Measurements from ENCODE around the gene IBA57. TPM values are rescaled to one million over a fixed set of nuclear protein-coding genes. Genes with fewer than 3 reads are reported as not detected.
A peak's percentile ranks its signal among the peaks of the same experiment; 100 is the strongest.
"Not testable (repeated sequence)": the region's sequence is repeated elsewhere in the genome, so short reads cannot be mapped to it uniquely, and the experiment has no call there.

Gene IBA57
- total and polyA plus RNA-seq, 8 donors: 5.3 to 13.5 (median 7.1) TPM

- Histone ChIP-seq H3K27ac (no peak overlapping the region), H3K36me3 (peaks cover 0 to 17% of the 10 kb centered on the region in 2 donors)
These were observed 61.6 kb downstream of the IBA57 start for GRCh38 chr1:228226956-228227791.

DNA sequence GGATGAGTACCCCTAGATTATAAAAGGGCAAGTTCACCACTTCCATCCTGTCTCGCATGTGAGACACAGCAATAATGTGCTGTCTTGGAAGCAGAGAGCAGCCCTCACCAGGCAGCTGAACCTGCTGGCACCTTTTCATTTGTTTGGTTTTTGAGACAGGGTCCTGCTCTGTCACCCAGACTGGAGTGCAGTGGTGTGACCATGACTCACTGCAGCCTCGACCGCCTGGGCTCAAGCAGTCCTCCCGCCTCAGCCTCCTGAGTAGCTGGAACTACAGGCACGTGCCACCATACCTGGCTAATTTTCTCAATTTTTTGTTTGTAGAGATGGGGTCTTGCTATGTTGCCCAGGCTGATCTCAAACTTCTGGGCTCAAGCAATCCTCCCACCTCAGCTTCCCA lies 62.5 kb downstream of the IBA57 start:
- ATAC-seq; DNase-seq; H3K4me3 ChIP-seq; intact Hi-C loops (cut with DNase I); H3K27me3 ChIP-seq: not testable (repeated sequence)
- H3K36me3 ChIP-seq: peaks cover 0 to 17% of the 10 kb centered on the region in 2 donors
- peaks cover 0 to 22% of the 10 kb centered on the region in 2 donors for H3K9me3 ChIP-seq
- peak overlapping the region; percentile 11 to 48 for H3K27ac ChIP-seq
- peaks cover 0 to 12% of the 10 kb centered on the region in 2 donors for H3K4me1 ChIP-seq

More at GRCh38 chr1:228226956-228227791, 61.6 kb downstream of the IBA57 start:
- TF ChIP-seq, protein P1, sequence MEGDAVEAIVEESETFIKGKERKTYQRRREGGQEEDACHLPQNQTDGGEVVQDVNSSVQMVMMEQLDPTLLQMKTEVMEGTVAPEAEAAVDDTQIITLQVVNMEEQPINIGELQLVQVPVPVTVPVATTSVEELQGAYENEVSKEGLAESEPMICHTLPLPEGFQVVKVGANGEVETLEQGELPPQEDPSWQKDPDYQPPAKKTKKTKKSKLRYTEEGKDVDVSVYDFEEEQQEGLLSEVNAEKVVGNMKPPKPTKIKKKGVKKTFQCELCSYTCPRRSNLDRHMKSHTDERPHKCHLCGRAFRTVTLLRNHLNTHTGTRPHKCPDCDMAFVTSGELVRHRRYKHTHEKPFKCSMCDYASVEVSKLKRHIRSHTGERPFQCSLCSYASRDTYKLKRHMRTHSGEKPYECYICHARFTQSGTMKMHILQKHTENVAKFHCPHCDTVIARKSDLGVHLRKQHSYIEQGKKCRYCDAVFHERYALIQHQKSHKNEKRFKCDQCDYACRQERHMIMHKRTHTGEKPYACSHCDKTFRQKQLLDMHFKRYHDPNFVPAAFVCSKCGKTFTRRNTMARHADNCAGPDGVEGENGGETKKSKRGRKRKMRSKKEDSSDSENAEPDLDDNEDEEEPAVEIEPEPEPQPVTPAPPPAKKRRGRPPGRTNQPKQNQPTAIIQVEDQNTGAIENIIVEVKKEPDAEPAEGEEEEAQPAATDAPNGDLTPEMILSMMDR (IDR thresholded peaks at IDR 0.05): no peak
- Histone ChIP-seq H3K9me3 (peaks cover 0 to 17% of the 10 kb centered on the region in 2 donors), H3K4me1 (peaks cover 0 to 12% of the 10 kb centered on the region in 2 donors), H3K4me3 (no peak overlapping the region), H3K27me3 (no peaks in the 10 kb centered on the region)
- DNase-seq (no peak), ATAC-seq (no peak)
- intact Hi-C loops (cut with DNase I): no loop called here

DNA sequence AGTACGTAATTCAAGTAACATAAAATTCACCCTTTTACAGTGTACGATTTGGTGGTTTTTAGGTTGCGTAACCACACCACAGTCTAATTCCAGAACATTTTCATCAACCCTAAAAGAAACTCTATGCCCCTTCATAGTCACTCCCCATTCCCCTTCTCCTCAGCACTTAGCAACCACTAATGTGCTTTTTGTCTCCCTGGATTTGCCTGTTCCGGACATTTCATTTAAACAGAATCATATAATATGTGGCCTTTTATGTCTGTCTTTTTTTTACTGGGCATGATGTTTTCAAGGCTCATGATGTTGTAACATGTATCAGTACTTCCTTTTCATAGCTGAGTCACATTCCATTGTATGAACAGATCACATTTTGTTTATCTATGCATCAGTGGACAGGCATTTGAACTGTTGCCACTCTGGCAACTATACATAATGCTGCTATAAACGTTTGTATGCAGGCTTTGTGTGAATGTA lies 63.0 kb downstream of the IBA57 start:
- ATAC-seq (peak; percentile 44), DNase-seq (no peak)
- peaks cover 0 to 12% of the 10 kb centered on the region in 2 donors for H3K4me1 ChIP-seq
- H3K36me3 ChIP-seq: peaks cover 0 to 17% of the 10 kb centered on the region in 2 donors
- peaks cover 0 to 27% of the 10 kb centered on the region in 2 donors for H3K9me3 ChIP-seq
- no peaks in the 10 kb centered on the region for H3K27me3 ChIP-seq
- TF ChIP-seq, protein P1 (IDR thresholded peaks at IDR 0.05): no peak
- H3K4me3 ChIP-seq: no peak overlapping the region
- peak overlapping the region; percentile 11 to 48 for H3K27ac ChIP-seq
- intact Hi-C loops (cut with DNase I): no loop called here

GRCh38 chr1:228231189-228231588 lies 65.6 kb downstream of the IBA57 start:
- no peak for DNase-seq
- intact Hi-C loops (cut with DNase I): no loop called here
- Histone ChIP-seq H3K27me3 (no peaks in the 10 kb centered on the region), H3K9me3 (peaks cover 0 to 14% of the 10 kb centered on the region in 2 donors), H3K4me3 (no peak overlapping the region), H3K4me1 (peaks cover 0 to 12% of the 10 kb centered on the region in 2 donors), H3K36me3 (no peaks in the 10 kb centered on the region), H3K27ac (no peak overlapping the region)
- TF ChIP-seq, protein P1 (IDR thresholded peaks at IDR 0.05): no peak
- no peak for ATAC-seq

Other genes with a start within 250 kb of the IBA57 start
- 1 to 10 TPM; 4.6 to 8.5 TPM for gene WNT9A, start 217.9 kb upstream of the IBA57 start, total RNA-seq
- gene WNT9A, start 217.9 kb upstream of the IBA57 start, polyA plus RNA-seq (ENCODE audit: insufficient read length in 6 of 6): 1 to 10 TPM; 2.1 to 3.4 (median 2.8) TPM
- gene WNT3A, start 158.8 kb upstream of the IBA57 start, total RNA-seq: 1 to 10 TPM in 1 of 2 donors, under 1 TPM in 1; 0.96 to 1.5 TPM
- under 1 TPM in 4 of 6 donors, not detected in 2; 0.06 to 0.14 (median 0.08) TPM for gene WNT3A, start 158.8 kb upstream of the IBA57 start, polyA plus RNA-seq (ENCODE audit: insufficient read length in 6 of 6)
- 100 to 1,000 TPM; 407 to 455 TPM for gene ARF1, start 83.1 kb upstream of the IBA57 start, total RNA-seq
- 100 to 1,000 TPM; 267 to 347 (median 297) TPM for gene ARF1, start 83.1 kb upstream of the IBA57 start, polyA plus RNA-seq (ENCODE audit: insufficient read length in 6 of 6)
- gene C1orf35, start 62.5 kb upstream of the IBA57 start, total RNA-seq: 10 to 100 TPM; 12.6 to 13.2 TPM
- gene C1orf35, start 62.5 kb upstream of the IBA57 start, polyA plus RNA-seq (ENCODE audit: insufficient read length in 6 of 6): 10 to 100 TPM; 14.9 to 21.1 (median 18.0) TPM
- gene MRPL55, start 56.5 kb upstream of the IBA57 start, total RNA-seq: 10 to 100 TPM; 43.0 to 44.2 TPM
- gene MRPL55, start 56.5 kb upstream of the IBA57 start, polyA plus RNA-seq (ENCODE audit: insufficient read length in 6 of 6): 10 to 100 TPM; 35.4 to 45.3 (median 38.3) TPM
- 100 to 1,000 TPM; 217 to 221 TPM for gene GUK1, start 25.5 kb upstream of the IBA57 start, total RNA-seq
- gene GUK1, start 25.5 kb upstream of the IBA57 start, polyA plus RNA-seq (ENCODE audit: insufficient read length in 6 of 6): 100 to 1,000 TPM; 112 to 186 (median 134) TPM
- 1 to 10 TPM; 2.3 to 4.9 TPM for gene GJC2, start 15.9 kb upstream of the IBA57 start, total RNA-seq
- gene GJC2, start 15.9 kb upstream of the IBA57 start, polyA plus RNA-seq (ENCODE audit: insufficient read length in 6 of 6): 1 to 10 TPM; 2.3 to 4.2 (median 3.1) TPM
- gene OBSCN, start 42.2 kb downstream of the IBA57 start, total RNA-seq: 10 to 100 TPM; 20.3 to 21.2 TPM
- 10 to 100 TPM; 39.3 to 69.5 (median 53.9) TPM for gene OBSCN, start 42.2 kb downstream of the IBA57 start, polyA plus RNA-seq (ENCODE audit: insufficient read length in 6 of 6)
- 10 to 100 TPM; 21.5 to 27.1 TPM for gene TRIM11, start 241.0 kb downstream of the IBA57 start, total RNA-seq
- gene TRIM11, start 241.0 kb downstream of the IBA57 start, polyA plus RNA-seq (ENCODE audit: insufficient read length in 6 of 6): 10 to 100 TPM in 5 of 6 donors, 1 to 10 TPM in 1; 9.8 to 15.7 (median 11.7) TPM